Mucosa of stomach (tissue), 1 donor: ENCODE results near the gene ESPNL.

ENCODE experiments used
- H3K27me3 ChIP-seq: one replicate; pipeline ENCODE4 v1.7.0; 2013; ENCODE audit warnings: mild to moderate bottlenecking, low read length; ENCODE audit not compliant: control insufficient read depth, insufficient read depth
- H3K36me3 ChIP-seq: one replicate; pipeline ENCODE4 v1.7.0; 2013; ENCODE audit warnings: low read length; ENCODE audit not compliant: control insufficient read depth, insufficient read depth
- H3K4me1 ChIP-seq: one replicate; pipeline ENCODE4 v1.7.0; 2013; ENCODE audit warnings: mild to moderate bottlenecking, low read length; ENCODE audit not compliant: control insufficient read depth, insufficient read depth
- H3K4me3 ChIP-seq: one replicate; pipeline ENCODE4 v1.7.0; 2013; ENCODE audit warnings: low read length
- H3K9ac ChIP-seq: one replicate; pipeline ENCODE4 v1.7.0; 2013; ENCODE audit warnings: mild to moderate bottlenecking, low read length, moderate library complexity
- H3K9me3 ChIP-seq: one replicate; pipeline ENCODE4 v1.7.0; 2013; ENCODE audit warnings: mild to moderate bottlenecking, low read length, moderate library complexity; ENCODE audit not compliant: control insufficient read depth
- donor health status: Pancreatic carcinoma.

The ESPNL gene

DNA sequence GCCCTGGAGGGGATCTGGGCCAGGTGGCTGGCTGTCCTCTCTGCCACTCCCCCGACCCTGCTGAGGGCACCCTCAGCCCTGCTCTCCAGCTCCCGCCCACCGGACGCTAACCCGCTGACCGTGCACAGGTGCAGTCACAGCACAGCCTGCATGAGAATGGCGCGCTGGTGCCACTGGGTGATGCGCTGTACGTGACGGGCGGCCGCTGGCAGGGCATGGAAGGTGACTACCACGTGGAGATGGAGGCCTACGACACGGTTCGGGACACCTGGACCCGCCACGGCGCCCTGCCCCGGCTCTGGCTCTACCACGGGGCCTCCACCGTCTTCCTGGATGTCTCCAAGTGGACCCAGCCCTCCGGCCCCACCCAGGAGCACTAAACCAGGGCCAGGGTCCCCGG is 50.5 kb downstream of the ESPNL start:
- H3K9me3 ChIP-seq = no peaks in the 10 kb centered on the region
- no peaks in the 10 kb centered on the region for H3K27me3 ChIP-seq
- H3K4me1 ChIP-seq = peaks cover 4% of the 10 kb centered on the region
- no peak overlapping the region for H3K9ac ChIP-seq
- H3K4me3 ChIP-seq = no peak overlapping the region
- H3K36me3 ChIP-seq = no peaks in the 10 kb centered on the region

- no peaks in the 10 kb centered on the region for H3K27me3 ChIP-seq
- no peak overlapping the region for H3K4me3 ChIP-seq
- no peak overlapping the region for H3K9ac ChIP-seq
- no peaks in the 10 kb centered on the region for H3K4me1 ChIP-seq
- H3K36me3 ChIP-seq = no peaks in the 10 kb centered on the region
- no peaks in the 10 kb centered on the region for H3K9me3 ChIP-seq
Observed at GRCh38 chr2:238151205-238151604, 51.1 kb downstream of the ESPNL start.

DNA sequence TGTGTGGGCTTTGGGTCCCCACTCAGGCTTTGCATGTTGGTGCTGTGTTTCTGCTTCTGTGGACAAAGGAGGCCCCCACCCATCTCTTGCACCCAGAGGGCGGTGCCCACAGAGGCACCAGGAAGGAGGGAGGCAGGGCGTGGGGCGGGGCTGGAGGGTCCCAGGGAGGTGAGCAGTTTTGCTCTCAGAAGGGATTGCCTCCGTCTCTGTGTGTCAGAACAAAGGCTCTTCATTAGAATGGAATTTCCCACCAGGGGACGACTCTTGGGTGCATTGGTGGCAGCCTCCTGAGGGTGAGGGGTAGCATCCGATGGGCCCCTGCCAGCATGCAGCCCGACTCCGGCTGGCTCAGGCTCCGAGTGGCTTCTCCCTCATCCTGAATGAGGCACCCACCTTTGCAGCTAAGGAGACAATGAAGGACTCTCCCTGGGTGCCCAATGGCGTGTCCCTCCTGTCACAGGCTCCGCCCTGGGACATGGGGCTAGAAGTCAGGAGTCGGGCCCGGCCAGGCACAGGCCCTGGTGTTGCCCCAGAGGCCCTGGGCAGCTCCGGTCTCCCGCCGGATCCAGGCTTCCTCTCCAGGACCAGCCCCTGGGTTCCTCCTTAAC is 51.6 kb downstream of the ESPNL start:
- no peaks in the 10 kb centered on the region for H3K4me1 ChIP-seq
- H3K4me3 ChIP-seq = no peak overlapping the region
- H3K27me3 ChIP-seq = no peaks in the 10 kb centered on the region

GRCh38 chr2:238152771-238153688 is 52.9 kb downstream of the ESPNL start:
- no peaks in the 10 kb centered on the region for H3K36me3 ChIP-seq
- no peak overlapping the region for H3K9ac ChIP-seq
- H3K4me3 ChIP-seq = no peak overlapping the region
- H3K27me3 ChIP-seq = no peaks in the 10 kb centered on the region
- H3K9me3 ChIP-seq = no peaks in the 10 kb centered on the region
- peaks cover 6% of the 10 kb centered on the region for H3K4me1 ChIP-seq

More for the DNA sequence above, 51.6 kb downstream of the ESPNL start:
- no peaks in the 10 kb centered on the region for H3K9me3 ChIP-seq
- no peaks in the 10 kb centered on the region for H3K36me3 ChIP-seq
- no peak overlapping the region for H3K9ac ChIP-seq

GRCh38 chr2:238154570-238154969 is 54.4 kb downstream of the ESPNL start:
- H3K9me3 ChIP-seq = no peaks in the 10 kb centered on the region
- H3K9ac ChIP-seq = no peak overlapping the region
- peaks cover 14% of the 10 kb centered on the region for H3K4me1 ChIP-seq
- H3K36me3 ChIP-seq = no peaks in the 10 kb centered on the region
- peaks cover 5% of the 10 kb centered on the region for H3K27me3 ChIP-seq
- no peak overlapping the region for H3K4me3 ChIP-seq

DNA sequence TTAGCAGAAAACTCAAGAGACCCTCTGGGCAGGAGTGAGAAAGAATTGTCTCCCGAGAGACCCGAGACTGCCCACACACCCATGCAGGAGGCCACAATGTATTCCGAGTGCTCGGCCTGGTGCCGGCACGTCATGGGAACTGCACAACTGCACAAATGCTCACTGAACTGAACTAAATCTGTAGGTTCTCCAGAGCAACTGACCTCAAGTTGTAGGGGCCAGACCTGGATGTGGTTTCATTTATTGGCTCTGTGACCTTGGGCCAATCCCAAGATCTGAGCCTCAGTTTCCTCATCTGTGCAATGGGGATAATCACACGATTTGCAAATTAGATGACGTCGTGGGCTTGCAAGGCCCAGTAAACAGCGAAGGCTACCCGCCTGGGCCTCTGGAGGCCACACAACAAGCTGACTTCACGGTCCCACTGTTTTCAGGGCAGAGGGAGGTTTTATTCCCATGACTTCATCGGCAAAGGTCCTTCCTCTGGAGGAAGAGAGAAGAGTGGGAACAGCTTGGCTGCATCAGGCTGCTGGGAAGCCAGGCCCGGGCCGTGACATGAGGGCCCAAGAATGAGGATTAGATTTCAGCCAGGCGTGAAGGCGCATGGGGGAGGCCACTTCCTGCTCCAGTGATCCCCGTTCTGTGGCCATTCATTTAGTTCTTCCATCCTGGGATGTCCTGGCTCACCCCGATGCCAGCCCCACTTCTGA is 55.1 kb downstream of the ESPNL start:
- Histone ChIP-seq H3K4me1 (peaks cover 16% of the 10 kb centered on the region), H3K9ac (no peak overlapping the region), H3K36me3 (no peaks in the 10 kb centered on the region), H3K4me3 (no peak overlapping the region), H3K9me3 (no peaks in the 10 kb centered on the region), H3K27me3 (peaks cover 11% of the 10 kb centered on the region)

GRCh38 chr2:238155761-238156694 is 55.9 kb downstream of the ESPNL start:
- H3K4me1 ChIP-seq = peaks cover 19% of the 10 kb centered on the region
- H3K9me3 ChIP-seq = no peaks in the 10 kb centered on the region
- peaks cover 13% of the 10 kb centered on the region for H3K27me3 ChIP-seq
- no peak overlapping the region for H3K4me3 ChIP-seq
- H3K36me3 ChIP-seq = no peaks in the 10 kb centered on the region
- no peak overlapping the region for H3K9ac ChIP-seq

DNA sequence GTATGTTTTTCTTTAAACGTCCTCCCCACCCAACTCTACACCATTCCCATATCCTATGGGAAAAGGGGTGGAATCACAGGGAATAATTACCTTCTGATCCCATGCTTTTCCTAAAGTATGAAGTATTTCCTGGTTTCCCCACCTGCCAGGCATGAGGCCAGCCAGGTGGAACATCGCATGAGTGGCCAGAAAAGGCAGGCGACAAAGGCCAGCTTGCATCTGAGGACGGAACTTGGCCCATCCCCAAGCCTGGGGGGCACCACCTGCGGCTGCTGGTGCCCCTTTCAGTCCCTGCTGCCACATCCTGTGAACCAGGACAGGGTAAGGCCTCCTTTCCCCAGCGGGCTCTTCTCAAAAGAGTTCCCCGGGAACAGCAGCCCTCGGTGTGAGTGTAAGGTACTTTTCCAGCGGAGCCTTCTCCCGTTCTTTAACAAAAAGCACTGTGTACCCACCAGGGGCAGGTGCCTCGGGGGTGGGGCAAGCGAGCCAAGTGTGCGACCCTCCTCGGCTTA is 57.4 kb downstream of the ESPNL start:
- peaks cover 20% of the 10 kb centered on the region for H3K27me3 ChIP-seq
- H3K9ac ChIP-seq = no peak overlapping the region
- H3K36me3 ChIP-seq = no peaks in the 10 kb centered on the region
- peaks cover 19% of the 10 kb centered on the region for H3K4me1 ChIP-seq
- H3K4me3 ChIP-seq = no peak overlapping the region
- no peaks in the 10 kb centered on the region for H3K9me3 ChIP-seq

DNA sequence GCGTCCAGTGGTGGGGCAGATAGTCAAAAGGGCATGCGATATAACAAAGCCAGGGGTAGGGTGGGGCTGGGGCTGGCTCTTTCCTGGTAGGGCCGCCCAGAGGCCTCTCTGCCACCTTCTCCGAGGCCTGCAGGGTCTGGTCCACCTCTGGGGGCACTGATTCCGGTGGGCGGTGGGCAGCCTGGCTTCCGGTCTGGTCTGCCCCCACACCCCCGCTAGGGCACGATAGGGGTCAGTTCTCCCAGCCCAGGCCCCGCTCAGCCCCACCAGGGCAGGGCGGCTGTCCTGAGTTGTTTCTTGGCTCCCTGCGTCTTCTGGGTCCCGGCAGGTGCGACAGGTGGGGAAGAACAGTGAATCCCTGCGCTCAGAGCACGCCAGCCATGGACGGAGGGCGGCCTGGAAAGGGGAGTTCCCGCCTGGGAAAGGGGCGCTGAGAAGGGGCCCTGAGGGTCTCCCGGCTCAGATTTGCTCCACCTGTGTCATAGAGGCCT is 57.9 kb downstream of the ESPNL start:
- Histone ChIP-seq H3K9ac (no peak overlapping the region), H3K27me3 (peaks cover 25% of the 10 kb centered on the region), H3K36me3 (no peaks in the 10 kb centered on the region), H3K4me1 (peaks cover 19% of the 10 kb centered on the region), H3K9me3 (no peaks in the 10 kb centered on the region), H3K4me3 (no peak overlapping the region)

GRCh38 chr2:238158509-238159070 is 58.5 kb downstream of the ESPNL start, which contains the start of gene ERFE:
Gene ERFE (plus strand): TSS chr2:238158970. CDS start chr2:238159008, 38 bp downstream.
- Histone ChIP-seq H3K9me3 (no peaks in the 10 kb centered on the region), H3K27me3 (peaks cover 30% of the 10 kb centered on the region), H3K9ac (peak within 1 kb of the TSS; percentile 34), H3K36me3 (no peaks in the 10 kb centered on the region), H3K4me1 (peaks cover 19% of the 10 kb centered on the region), H3K4me3 (no peak within 1 kb of the TSS)

GRCh38 chr2:238159071-238159539 is 59.0 kb downstream of the ESPNL start:
- no peaks in the 10 kb centered on the region for H3K9me3 ChIP-seq
- H3K9ac ChIP-seq = peak overlapping the region; percentile 34
- peaks cover 32% of the 10 kb centered on the region for H3K27me3 ChIP-seq
- no peak overlapping the region for H3K4me3 ChIP-seq
- H3K36me3 ChIP-seq = no peaks in the 10 kb centered on the region
- peaks cover 19% of the 10 kb centered on the region for H3K4me1 ChIP-seq
